ENCODE results near the gene DCTN4. TPM values are rescaled to one million over a fixed set of nuclear protein-coding genes. Genes with fewer than 3 reads are reported as not detected.

DCTN4 gene
- total RNA-seq, 5 donors from 2014 or later (not counting 1 experiment from before 2014, with no cell fraction given), result 36.9 to 79.8 (median 38.4) TPM

DNA sequence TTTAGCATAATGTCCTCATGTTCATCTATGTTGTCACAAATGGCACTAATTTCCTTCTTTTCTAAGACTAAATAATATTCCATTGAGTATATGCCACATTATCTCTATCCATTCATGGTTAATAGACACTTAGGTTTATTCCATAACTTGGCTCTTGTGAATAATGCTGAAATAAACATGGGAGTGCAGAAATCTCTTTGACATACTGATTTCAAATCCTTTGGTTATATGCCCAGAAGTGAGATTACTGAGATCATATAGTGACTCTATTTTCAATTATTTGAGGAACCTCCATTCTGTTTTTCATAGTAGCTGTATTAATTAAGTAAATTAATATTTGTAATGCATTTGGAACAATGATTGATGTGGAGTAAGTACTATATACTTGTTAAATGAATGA, 32.7 kb upstream of the DCTN4 start:
- peaks cover 34 to 45% (median 43%) of the 10 kb centered on the region in 3 donors for H3K4me1 Mint-ChIP-seq
- DNase-seq (no peak), ATAC-seq (replicated peaks in 1 of 4) (no peak)
- H3K36me3 ChIP-seq (ENCODE audit: control insufficient read depth in 2 of 2, extremely low read depth in 1 of 2, insufficient read depth in 1 of 2, low read length in 1 of 2), result no peaks in the 10 kb centered on the region
- POLR2A ChIA-PET, result interaction anchor here in 1 of 2 donors (0.6 kb wide), 1 partner anchor 10 kb away, joined by 3 read pairs; no protein-coding TSS in a partner anchor
- H3K4me3 Mint-ChIP-seq, result no peak overlapping the region
- peaks cover 15% of the 10 kb centered on the region in 2 experiments for H3K4me1 ChIP-seq (ENCODE audit: control insufficient read depth in 1 of 2, extremely low read depth in 1 of 2, insufficient read depth in 2 of 2, low read length in 2 of 2)
- no peaks in the 10 kb centered on the region for H3K27me3 Mint-ChIP-seq
- no peak overlapping the region for H3K27ac ChIP-seq (ENCODE audit: low read length)
- no peaks in the 10 kb centered on the region for H3K9me3 ChIP-seq
- peaks cover 8% of the 10 kb centered on the region for H3K36me3 Mint-ChIP-seq
- peak overlapping the region in 1 of 2 donors; percentile 68 for H3K27ac Mint-ChIP-seq
- H3K4me3 ChIP-seq (ENCODE audit: control insufficient read depth in 1 of 2, extremely low read depth in 1 of 2, low read length in 1 of 2), result no peak overlapping the region
- CTCF ChIA-PET, result interaction anchor here in 1 of 2 donors (1.0 kb wide), 1 partner anchor 55 kb away, joined by 4 read pairs; no protein-coding TSS in a partner anchor
- H3K27me3 ChIP-seq (replicated peaks in 1 of 2; ENCODE audit: control insufficient read depth in 2 of 2, extremely low read depth in 1 of 2, insufficient read depth in 2 of 2, low read length in 1 of 2), result no peaks in the 10 kb centered on the region
- no peaks in the 10 kb centered on the region for H3K9me3 Mint-ChIP-seq

DNA sequence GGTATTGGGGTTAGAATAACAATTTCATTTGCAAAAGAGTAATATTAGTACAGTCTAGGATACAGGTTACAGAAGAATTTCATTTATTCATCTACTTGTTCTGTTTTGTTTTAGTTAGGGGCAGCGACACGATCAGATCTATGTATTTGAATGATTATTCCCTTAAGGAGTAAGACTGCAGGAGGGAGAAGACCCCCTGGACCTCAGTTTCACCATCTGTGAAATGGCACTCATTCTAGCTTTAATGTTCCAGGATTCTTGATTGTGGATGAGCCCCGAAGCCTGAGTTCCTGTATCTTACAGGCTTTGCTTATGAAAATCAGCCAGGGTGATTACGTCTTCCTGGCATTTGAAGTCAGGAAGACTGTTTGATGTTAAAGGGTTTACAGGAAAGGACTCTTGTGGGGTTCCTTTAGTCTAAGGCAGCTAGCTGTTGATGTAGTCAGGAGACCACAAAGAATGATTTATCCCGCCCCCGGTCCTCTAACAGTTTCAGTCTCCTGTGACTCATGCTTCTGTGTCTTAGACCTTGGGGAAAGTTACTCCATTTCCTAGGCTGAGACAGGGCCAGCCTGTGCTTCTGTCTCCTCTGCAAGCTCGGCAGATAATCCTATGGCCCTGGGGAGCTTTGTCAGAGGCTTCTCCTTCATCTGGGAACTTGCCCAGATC, 31.3 kb upstream of the DCTN4 start:
- peak; percentile 97 to 99 (median 99) for ATAC-seq (replicated peaks in 1 of 4)
- peaks cover 43 to 52% (median 45%) of the 10 kb centered on the region in 3 donors for H3K4me1 Mint-ChIP-seq
- H3K27me3 ChIP-seq (replicated peaks in 1 of 2; ENCODE audit: control insufficient read depth in 2 of 2, extremely low read depth in 1 of 2, insufficient read depth in 2 of 2, low read length in 1 of 2), result no peaks in the 10 kb centered on the region
- peak in 33 of 35 experiments; percentile 8 to 68 (median 41) for DNase-seq
- peak overlapping the region; percentile 69 to 78 for H3K27ac Mint-ChIP-seq
- 0% methylated on average over 4 of the region's 7 CpGs for WGBS (ENCODE audit: insufficient coverage)
- H3K9me3 ChIP-seq, result no peaks in the 10 kb centered on the region
- no peaks in the 10 kb centered on the region for H3K9me3 Mint-ChIP-seq
- H3K4me1 ChIP-seq (ENCODE audit: control insufficient read depth in 1 of 2, extremely low read depth in 1 of 2, insufficient read depth in 2 of 2, low read length in 2 of 2), result peaks cover 17% of the 10 kb centered on the region in 2 experiments
- POLR2A ChIA-PET, result interaction anchor here in 1 of 2 donors (0.6 kb wide), 1 partner anchor 901 kb away, joined by 3 read pairs; no protein-coding TSS in a partner anchor
- H3K4me3 ChIP-seq (ENCODE audit: control insufficient read depth in 1 of 2, extremely low read depth in 1 of 2, low read length in 1 of 2), result no peak overlapping the region
- H3K27me3 Mint-ChIP-seq, result no peaks in the 10 kb centered on the region
- peak overlapping the region; percentile 36 for H3K27ac ChIP-seq (ENCODE audit: low read length)
- CTCF ChIA-PET, result interaction anchor here (0.6 to 1.5 kb wide), 3 partner anchors 55 to 103 kb away, joined by 3 to 5 read pairs (median 4); no protein-coding TSS in a partner anchor
- H3K36me3 ChIP-seq (ENCODE audit: control insufficient read depth in 2 of 2, extremely low read depth in 1 of 2, insufficient read depth in 1 of 2, low read length in 1 of 2), result no peaks in the 10 kb centered on the region
- peak overlapping the region in 2 of 3 donors; percentile 33 to 59 for H3K4me3 Mint-ChIP-seq
- H3K36me3 Mint-ChIP-seq, result peaks cover 5% of the 10 kb centered on the region

DNA sequence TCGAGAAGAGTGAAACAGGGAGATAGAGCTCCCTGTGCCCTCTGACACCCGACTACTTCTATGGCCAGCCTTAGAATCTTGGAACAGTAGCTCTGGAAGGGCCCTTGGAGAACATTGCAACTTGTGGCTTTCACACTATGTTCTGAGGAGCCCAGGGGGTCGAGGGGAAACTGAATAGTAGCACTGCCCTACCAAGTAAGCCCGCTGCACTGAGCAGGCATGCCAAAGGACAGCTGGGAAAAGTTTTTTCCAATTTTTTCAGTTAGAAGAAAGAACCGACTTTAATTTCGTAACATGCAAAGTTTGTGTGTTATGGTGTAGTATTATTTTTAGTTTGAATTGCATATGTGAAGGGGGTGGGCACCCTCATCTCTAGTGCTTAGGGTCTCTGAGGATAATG, 30.6 kb upstream of the DCTN4 start:
- WGBS (ENCODE audit: insufficient coverage), result 89% methylated on average over 6 of the region's 6 CpGs
- no peaks in the 10 kb centered on the region for H3K9me3 Mint-ChIP-seq
- DNase-seq (no peak), ATAC-seq (replicated peaks in 1 of 4) (no peak)
- peaks cover 49 to 57% (median 49%) of the 10 kb centered on the region in 3 donors for H3K4me1 Mint-ChIP-seq
- no peaks in the 10 kb centered on the region for H3K36me3 ChIP-seq (ENCODE audit: control insufficient read depth in 2 of 2, extremely low read depth in 1 of 2, insufficient read depth in 1 of 2, low read length in 1 of 2)
- peaks cover 5% of the 10 kb centered on the region for H3K36me3 Mint-ChIP-seq
- H3K4me3 Mint-ChIP-seq, result peak overlapping the region in 2 of 3 donors; percentile 33 to 59
- peak overlapping the region; percentile 69 to 78 for H3K27ac Mint-ChIP-seq
- H3K4me1 ChIP-seq (ENCODE audit: control insufficient read depth in 1 of 2, extremely low read depth in 1 of 2, insufficient read depth in 2 of 2, low read length in 2 of 2), result peaks cover 18 to 21% of the 10 kb centered on the region in 2 experiments
- no peaks in the 10 kb centered on the region for H3K27me3 ChIP-seq (replicated peaks in 1 of 2; ENCODE audit: control insufficient read depth in 2 of 2, extremely low read depth in 1 of 2, insufficient read depth in 2 of 2, low read length in 1 of 2)
- ChIA-PET CTCF (interaction anchor here (0.6 to 1.5 kb wide), 3 partner anchors 12 to 104 kb away, joined by 3 to 4 read pairs (median 4); no protein-coding TSS in a partner anchor), POLR2A (no interaction called here)
- H3K27ac ChIP-seq (ENCODE audit: low read length), result peak overlapping the region; percentile 36
- H3K9me3 ChIP-seq, result no peaks in the 10 kb centered on the region
- no peaks in the 10 kb centered on the region for H3K27me3 Mint-ChIP-seq
- no peak overlapping the region for H3K4me3 ChIP-seq (ENCODE audit: control insufficient read depth in 1 of 2, extremely low read depth in 1 of 2, low read length in 1 of 2)

DNA sequence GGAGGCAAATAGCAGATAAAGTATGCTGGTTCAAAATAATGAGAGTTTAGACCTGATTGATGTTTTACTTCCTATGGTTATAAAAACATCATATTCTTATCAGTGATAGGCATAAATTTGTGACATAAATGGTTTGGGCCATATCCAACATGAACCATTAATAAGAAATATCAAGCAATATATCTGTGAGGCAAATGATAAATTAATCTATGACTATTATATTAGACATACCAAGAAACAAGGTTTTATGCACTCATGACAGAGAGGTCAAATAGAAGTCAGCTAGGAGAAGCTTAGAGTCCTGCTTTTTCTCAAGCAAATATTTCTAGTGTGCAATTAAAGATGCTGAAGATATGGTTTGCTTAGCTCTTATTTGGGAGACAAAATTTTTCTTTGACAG, 30.2 kb upstream of the DCTN4 start:
- Mint-ChIP-seq H3K9me3 (no peaks in the 10 kb centered on the region), H3K36me3 (peaks cover 5% of the 10 kb centered on the region), H3K4me3 (peak overlapping the region in 2 of 3 donors; percentile 1 to 6), H3K4me1 (peaks cover 53 to 61% (median 53%) of the 10 kb centered on the region in 3 donors), H3K27ac (peak overlapping the region in 1 of 2 donors; percentile 78), H3K27me3 (no peaks in the 10 kb centered on the region)
- DNase-seq (no peak), ATAC-seq (replicated peaks in 1 of 4) (no peak)
- Histone ChIP-seq H3K27ac (ENCODE audit: low read length) (no peak overlapping the region), H3K36me3 (ENCODE audit: control insufficient read depth in 2 of 2, extremely low read depth in 1 of 2, insufficient read depth in 1 of 2, low read length in 1 of 2) (no peaks in the 10 kb centered on the region), H3K4me1 (ENCODE audit: control insufficient read depth in 1 of 2, extremely low read depth in 1 of 2, insufficient read depth in 2 of 2, low read length in 2 of 2) (peaks cover 21 to 26% of the 10 kb centered on the region in 2 experiments), H3K9me3 (no peaks in the 10 kb centered on the region), H3K4me3 (ENCODE audit: control insufficient read depth in 1 of 2, extremely low read depth in 1 of 2, low read length in 1 of 2) (no peak overlapping the region), H3K27me3 (replicated peaks in 1 of 2; ENCODE audit: control insufficient read depth in 2 of 2, extremely low read depth in 1 of 2, insufficient read depth in 2 of 2, low read length in 1 of 2) (no peaks in the 10 kb centered on the region)
- ChIA-PET POLR2A (no interaction called here), CTCF (interaction anchor here (0.6 to 1.4 kb wide), 3 partner anchors 13 to 104 kb away, joined by 3 to 4 read pairs (median 3); partner anchors contain the start of gene RBM22 (in 1 of the 2))

DNA sequence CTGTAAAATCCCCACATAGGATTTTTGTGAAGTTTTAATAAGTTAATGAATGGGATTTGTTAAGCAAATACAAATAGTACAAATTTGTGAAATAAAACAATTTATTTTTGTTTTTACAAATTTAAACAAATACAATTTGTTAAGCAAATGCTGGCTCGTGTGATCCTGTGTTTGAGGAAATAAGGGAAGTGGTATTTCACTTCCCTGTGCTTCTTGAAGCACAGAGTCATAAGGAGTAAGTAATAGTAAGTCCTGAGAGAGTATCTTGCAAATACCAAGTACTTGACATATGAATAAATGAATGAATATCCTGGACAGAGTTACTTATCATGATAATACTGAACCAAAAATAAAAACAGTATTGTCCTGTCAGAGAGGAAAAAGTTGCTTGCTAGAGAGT, 28.8 kb upstream of the DCTN4 start:
- H3K4me3 Mint-ChIP-seq, result no peak overlapping the region
- H3K4me1 ChIP-seq (ENCODE audit: control insufficient read depth in 1 of 2, extremely low read depth in 1 of 2, insufficient read depth in 2 of 2, low read length in 2 of 2), result peaks cover 33 to 34% of the 10 kb centered on the region in 2 experiments

DNA sequence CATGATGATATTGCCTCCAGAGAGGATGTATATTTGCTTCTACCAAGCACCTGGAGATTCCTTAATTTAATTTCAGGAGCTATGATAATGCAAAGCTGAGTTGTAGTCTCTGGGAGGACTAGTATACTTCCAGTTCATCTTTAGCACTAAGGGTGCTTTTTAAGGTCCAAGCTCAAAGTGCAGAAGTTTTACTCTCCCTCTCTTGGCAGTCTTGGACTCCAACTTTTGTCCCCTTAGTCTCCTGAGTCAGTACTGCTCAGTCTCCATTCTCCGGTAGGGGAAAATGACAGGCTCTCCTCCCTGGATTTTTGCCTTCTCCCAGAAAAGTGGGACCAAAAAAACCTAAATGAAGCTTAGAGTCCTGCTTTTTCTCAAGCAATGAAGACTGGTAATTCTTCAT, 28.1 kb upstream of the DCTN4 start:
- Histone ChIP-seq H3K4me3 (ENCODE audit: control insufficient read depth in 1 of 2, extremely low read depth in 1 of 2, low read length in 1 of 2) (no peak overlapping the region), H3K36me3 (ENCODE audit: control insufficient read depth in 2 of 2, extremely low read depth in 1 of 2, insufficient read depth in 1 of 2, low read length in 1 of 2) (no peaks in the 10 kb centered on the region), H3K4me1 (ENCODE audit: control insufficient read depth in 1 of 2, extremely low read depth in 1 of 2, insufficient read depth in 2 of 2, low read length in 2 of 2) (peaks cover 40% of the 10 kb centered on the region in 2 experiments), H3K9me3 (no peaks in the 10 kb centered on the region), H3K27me3 (replicated peaks in 1 of 2; ENCODE audit: control insufficient read depth in 2 of 2, extremely low read depth in 1 of 2, insufficient read depth in 2 of 2, low read length in 1 of 2) (no peaks in the 10 kb centered on the region), H3K27ac (ENCODE audit: low read length) (no peak overlapping the region)
- Mint-ChIP-seq H3K36me3 (no peaks in the 10 kb centered on the region), H3K4me3 (no peak overlapping the region), H3K9me3 (no peaks in the 10 kb centered on the region), H3K4me1 (peaks cover 73 to 82% (median 74%) of the 10 kb centered on the region in 3 donors), H3K27ac (peak overlapping the region; percentile 18 to 69), H3K27me3 (no peaks in the 10 kb centered on the region)
- ATAC-seq (replicated peaks in 1 of 4), result no peak
- POLR2A ChIA-PET, result interaction anchor here (0.6 to 0.7 kb wide), 3 partner anchors 88 to 620 kb away, joined by 3 to 4 read pairs (median 3); no protein-coding TSS in a partner anchor
- DNase-seq, result no peak
- no CpG with 5 or more reads among the region's 1 CpG for WGBS (ENCODE audit: insufficient coverage)
- CTCF ChIA-PET, result interaction anchor here (0.7 to 1.5 kb wide), 8 partner anchors 9 to 330 kb away, joined by 3 to 8 read pairs (median 4); partner anchors contain the start of gene IRGM (in 1 of the 2)

More for the DNA sequence above, 28.8 kb upstream of the DCTN4 start:
- H3K27me3 Mint-ChIP-seq, result no peaks in the 10 kb centered on the region
- Histone ChIP-seq H3K36me3 (ENCODE audit: control insufficient read depth in 2 of 2, extremely low read depth in 1 of 2, insufficient read depth in 1 of 2, low read length in 1 of 2) (no peaks in the 10 kb centered on the region), H3K9me3 (no peaks in the 10 kb centered on the region), H3K27ac (ENCODE audit: low read length) (no peak overlapping the region), H3K27me3 (replicated peaks in 1 of 2; ENCODE audit: control insufficient read depth in 2 of 2, extremely low read depth in 1 of 2, insufficient read depth in 2 of 2, low read length in 1 of 2) (no peaks in the 10 kb centered on the region), H3K4me3 (ENCODE audit: control insufficient read depth in 1 of 2, extremely low read depth in 1 of 2, low read length in 1 of 2) (no peak overlapping the region)
- H3K36me3 Mint-ChIP-seq, result no peaks in the 10 kb centered on the region
- peaks cover 65 to 74% (median 66%) of the 10 kb centered on the region in 3 donors for H3K4me1 Mint-ChIP-seq
- ATAC-seq (replicated peaks in 1 of 4) (no peak), DNase-seq (no peak)
- no peak overlapping the region for H3K27ac Mint-ChIP-seq
- no peaks in the 10 kb centered on the region for H3K9me3 Mint-ChIP-seq
- ChIA-PET POLR2A (no interaction called here), CTCF (interaction anchor here (0.9 to 1.5 kb wide), 4 partner anchors 10 to 331 kb away, joined by 3 to 4 read pairs (median 4); no protein-coding TSS in a partner anchor)
- WGBS (ENCODE audit: insufficient coverage), result no CpG with 5 or more reads among the region's 1 CpG
